Activated CD4-positive, alpha-beta memory T cell treated with anti-CD3 and anti-CD28 coated beads, Interleukin-2, amount 10 ng/mL, durations not matched to agents 7 days and 5 days (primary cell): Measurements from ENCODE around the gene C10orf143. TPM values are rescaled to one million over a fixed set of nuclear protein-coding genes. Genes with fewer than 3 reads are reported as not detected.

ENCODE experiments used
- CTCF ChIA-PET: fragments of 350-600 bp; sonication (Branson Sonifier 250); formaldehyde crosslinking; loops from one replicate; lab custom pipeline; 2021; ENCODE audit warnings: antibody characterized with exemption, inconsistent platforms; lab: Charles Lee
- POLR2A ChIA-PET: fragments of 350-600 bp; sonication (Branson Sonifier 250); formaldehyde crosslinking; loops from one replicate; lab custom pipeline; 2021; ENCODE audit warnings: antibody characterized with exemption; lab: Charles Lee
- DNase-seq: peaks from one replicate; pipeline ENCODE4 v3.0.0-alpha.2; 2020
- H3K27ac Mint-ChIP-seq: one replicate; pipeline ENCODE4 v1.8.0; 2021; ENCODE audit warnings: mild to moderate bottlenecking, mixed read lengths
- H3K27me3 Mint-ChIP-seq: one replicate; pipeline ENCODE4 v1.8.0; 2021; ENCODE audit warnings: mixed read lengths
- H3K36me3 Mint-ChIP-seq: one replicate; pipeline ENCODE4 v1.8.0; 2021; ENCODE audit warnings: low read depth, mixed read lengths
- H3K4me1 Mint-ChIP-seq: one replicate; pipeline ENCODE4 v1.8.0; 2021; ENCODE audit warnings: mixed read lengths
- H3K4me3 Mint-ChIP-seq: one replicate; pipeline ENCODE4 v1.8.0; 2021; ENCODE audit warnings: mild to moderate bottlenecking, mixed read lengths
- H3K9me3 Mint-ChIP-seq: one replicate; pipeline ENCODE4 v1.8.0; 2021; ENCODE audit warnings: mixed read lengths
- total RNA-seq, 2 experiments: library from RNA; stranded (reverse); gene quantifications; one replicate each; pipeline ENCODE4 v1.2.3, GENCODE V29; 2021

Gene C10orf143
- 1 to 10 TPM; 2.5 TPM for total RNA-seq

DNA sequence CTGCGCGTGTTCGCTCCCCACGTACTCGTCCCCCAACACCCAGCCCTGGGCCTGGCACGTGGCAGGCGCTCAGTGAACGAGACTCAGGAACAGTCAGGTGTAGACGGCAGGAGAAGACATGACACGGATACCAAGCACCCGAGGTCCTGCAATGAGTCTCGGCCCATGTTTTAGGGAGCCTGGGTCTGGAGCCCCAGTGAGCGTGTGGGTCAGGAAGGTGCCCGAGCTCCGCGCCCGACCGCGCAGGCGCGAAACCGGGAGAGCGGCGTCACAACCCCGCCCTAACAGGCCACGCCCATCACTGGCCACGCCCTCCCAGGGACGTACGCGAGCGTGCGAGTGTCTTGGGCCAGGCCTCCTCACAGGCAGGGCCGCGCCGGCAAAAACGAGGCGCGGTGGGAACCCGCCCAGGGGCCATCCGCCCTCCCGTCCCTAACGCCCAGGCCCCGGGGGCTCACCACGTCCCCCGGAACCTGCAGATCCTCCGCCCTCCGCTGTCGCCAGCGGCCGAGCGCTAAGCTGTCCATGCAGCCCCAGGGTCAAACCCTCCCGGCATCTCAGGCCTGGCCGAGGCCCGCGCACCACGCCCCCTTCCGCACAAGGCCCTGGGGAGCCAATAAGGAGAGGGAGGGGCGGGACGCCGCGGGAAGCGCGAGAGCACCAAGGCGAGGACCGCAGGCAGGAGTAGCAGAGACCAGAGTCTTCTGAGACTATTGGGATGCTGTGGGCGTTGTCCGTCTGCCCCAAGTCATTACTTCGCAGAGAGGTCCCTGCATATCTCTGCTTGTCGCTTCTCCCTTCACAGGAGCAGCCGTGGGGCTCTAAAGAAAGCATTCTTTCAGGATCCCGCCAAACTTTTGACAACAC is at the start of gene C10orf143:
Gene C10orf143 (minus strand): TSS at position 585 of the 867 bp plus-strand sequence. CDS start 58 bp downstream, at position 527.
- Mint-ChIP-seq H3K27ac (peak within 1 kb of the TSS; percentile 96), H3K36me3 (peaks cover 3% of the 10 kb centered on the region), H3K4me1 (peaks cover 52% of the 10 kb centered on the region), H3K4me3 (peak within 1 kb of the TSS; percentile 95), H3K9me3 (no peaks in the 10 kb centered on the region), H3K27me3 (no peaks in the 10 kb centered on the region)
- POLR2A ChIA-PET, result interaction anchor here (0.6 to 4.1 kb wide), 26 partner anchors 12 to 1985 kb away, joined by 3 to 198 read pairs (median 4); partner anchors contain the start of genes GLRX3 and MGMT
- peak; percentile 97 for DNase-seq
- CTCF ChIA-PET, result interaction anchor here (0.5 to 3.2 kb wide), 26 partner anchors 9 to 1075 kb away, joined by 3 to 32 read pairs (median 4); partner anchors contain the start of gene GLRX3

DNA sequence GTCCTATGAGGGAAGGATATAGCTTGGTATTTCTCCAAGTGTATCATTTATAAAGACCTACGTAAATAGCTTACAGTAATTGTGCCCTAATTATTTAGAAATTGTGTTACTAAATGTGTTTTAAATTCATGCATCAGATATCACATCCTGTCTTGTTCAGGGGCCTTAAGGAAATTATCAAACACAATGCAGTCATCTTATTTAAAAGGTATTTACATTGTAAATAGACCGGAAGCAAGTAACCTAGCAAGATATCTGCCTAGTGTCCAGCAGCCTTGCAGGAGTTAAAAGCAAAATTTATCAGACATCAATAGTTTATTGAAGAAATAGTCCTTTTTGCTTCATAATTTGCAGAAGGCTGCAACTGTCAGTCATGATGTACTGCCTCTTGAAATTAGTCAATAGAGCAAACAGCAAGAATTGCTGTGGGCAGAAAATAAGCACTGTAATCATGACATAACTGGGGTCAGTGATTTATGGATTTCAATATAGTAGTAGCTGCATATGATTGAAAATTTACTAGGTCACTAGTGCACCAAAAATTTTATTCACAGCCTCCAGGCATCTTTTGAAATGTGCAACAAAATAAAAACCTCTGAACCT is 48.7 kb upstream of the C10orf143 start:
- Mint-ChIP-seq H3K4me1 (peaks cover 20% of the 10 kb centered on the region), H3K27me3 (no peaks in the 10 kb centered on the region), H3K4me3 (no peak overlapping the region), H3K36me3 (peaks cover 31% of the 10 kb centered on the region), H3K27ac (no peak overlapping the region), H3K9me3 (no peaks in the 10 kb centered on the region)
- DNase-seq, result no peak
- POLR2A ChIA-PET, result interaction anchor here (1.1 to 1.6 kb wide), 3 partner anchors 21 to 48 kb away, joined by 3 to 7 read pairs (median 4); partner anchors contain the start of genes C10orf143 and GLRX3
- CTCF ChIA-PET, result interaction anchor here (0.7 to 1.7 kb wide), 3 partner anchors 18 to 49 kb away, joined by 3 to 6 read pairs (median 4); partner anchors contain the start of gene C10orf143

DNA sequence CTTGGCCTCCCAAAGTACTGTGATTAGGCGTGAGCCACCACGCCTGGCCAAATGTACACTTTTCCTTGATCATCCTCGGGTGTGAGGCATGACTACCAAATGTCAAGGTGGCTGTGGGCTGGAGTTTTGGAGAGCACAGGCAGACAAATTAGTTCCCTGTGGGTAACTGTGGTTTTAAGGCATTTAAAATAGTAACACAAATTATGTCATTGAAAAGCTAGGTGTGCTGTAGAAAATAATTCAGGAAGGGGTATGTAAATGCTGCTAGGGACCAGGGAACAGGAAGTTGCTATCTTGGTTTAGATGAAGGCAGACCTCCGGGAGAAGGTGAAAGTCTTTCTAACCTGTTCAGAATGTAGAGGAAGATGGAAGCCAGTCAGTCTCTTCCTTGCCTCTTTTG is 35.4 kb upstream of the C10orf143 start:
- no peak overlapping the region for H3K27ac Mint-ChIP-seq
- no peak overlapping the region for H3K4me3 Mint-ChIP-seq
- H3K4me1 Mint-ChIP-seq, result peaks cover 32% of the 10 kb centered on the region
- no peaks in the 10 kb centered on the region for H3K27me3 Mint-ChIP-seq
- H3K9me3 Mint-ChIP-seq, result no peaks in the 10 kb centered on the region
- ChIA-PET CTCF (no interaction called here), POLR2A (interaction anchor here (1.4 kb wide), 1 partner anchor 9 kb away, joined by 3 read pairs; no protein-coding TSS in a partner anchor)
- no peak for DNase-seq
- peaks cover 47% of the 10 kb centered on the region for H3K36me3 Mint-ChIP-seq

DNA sequence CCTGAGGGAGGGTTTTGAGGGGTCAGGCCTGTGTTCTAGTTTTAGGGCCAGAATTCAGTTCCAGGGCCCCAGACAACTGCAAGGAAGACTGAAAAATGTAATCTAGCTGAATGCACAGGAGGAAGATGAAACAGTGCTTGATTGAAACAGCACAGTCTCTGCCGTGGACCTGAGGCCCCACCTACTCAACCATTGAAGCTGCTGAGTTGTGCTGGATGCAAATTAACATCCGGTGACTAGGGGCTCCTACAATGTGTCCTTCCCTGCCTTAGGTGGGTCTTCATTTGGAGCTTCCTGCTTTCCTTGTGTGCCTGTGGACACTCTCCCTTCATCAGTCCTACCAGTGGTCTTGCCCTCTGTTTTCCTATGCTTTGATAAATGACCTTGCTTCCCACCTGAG is 31.2 kb upstream of the C10orf143 start:
- no peaks in the 10 kb centered on the region for H3K9me3 Mint-ChIP-seq
- DNase-seq, result peak; percentile 36
- CTCF ChIA-PET, result interaction anchor here (0.9 to 2.2 kb wide), 3 partner anchors 19 to 253 kb away, joined by 3 to 8 read pairs (median 5); partner anchors contain the start of gene C10orf143
- no peak overlapping the region for H3K4me3 Mint-ChIP-seq
- H3K27ac Mint-ChIP-seq, result peak overlapping the region; percentile 34
- POLR2A ChIA-PET, result interaction anchor here (2.1 to 2.7 kb wide), 2 partner anchors 29 to 31 kb away, joined by 12 to 41 read pairs; partner anchors contain the start of gene C10orf143
- peaks cover 46% of the 10 kb centered on the region for H3K36me3 Mint-ChIP-seq
- no peaks in the 10 kb centered on the region for H3K27me3 Mint-ChIP-seq
- peaks cover 67% of the 10 kb centered on the region for H3K4me1 Mint-ChIP-seq

DNA sequence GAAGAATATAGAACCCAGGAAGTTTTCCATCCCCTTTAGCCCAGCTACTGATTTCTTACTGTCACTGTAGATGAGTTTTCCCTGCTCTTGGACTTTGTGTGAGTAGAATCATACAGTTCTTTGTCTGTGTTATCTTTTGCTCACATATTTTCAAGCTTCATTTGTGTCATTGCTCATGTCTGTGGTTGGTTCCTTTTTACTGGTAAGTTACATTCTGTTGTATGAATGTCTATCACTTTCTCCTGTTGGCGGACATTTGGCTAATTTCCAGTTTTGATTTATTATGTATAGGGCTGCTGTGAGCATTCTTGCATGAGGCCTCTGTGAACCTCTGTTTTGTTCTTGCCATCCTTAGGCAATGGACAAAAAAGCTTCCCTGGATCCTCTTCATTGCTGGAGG is 30.8 kb upstream of the C10orf143 start:
- Mint-ChIP-seq H3K9me3 (no peaks in the 10 kb centered on the region), H3K27ac (peak overlapping the region; percentile 34), H3K4me1 (peaks cover 67% of the 10 kb centered on the region), H3K27me3 (no peaks in the 10 kb centered on the region), H3K36me3 (peaks cover 42% of the 10 kb centered on the region), H3K4me3 (no peak overlapping the region)
- CTCF ChIA-PET, result interaction anchor here (0.9 to 2.2 kb wide), 3 partner anchors 20 to 253 kb away, joined by 3 to 8 read pairs (median 5); partner anchors contain the start of gene C10orf143
- POLR2A ChIA-PET, result interaction anchor here (0.7 to 2.7 kb wide), 3 partner anchors 29 to 35 kb away, joined by 3 to 41 read pairs (median 12); partner anchors contain the start of gene C10orf143
- DNase-seq, result no peak

DNA sequence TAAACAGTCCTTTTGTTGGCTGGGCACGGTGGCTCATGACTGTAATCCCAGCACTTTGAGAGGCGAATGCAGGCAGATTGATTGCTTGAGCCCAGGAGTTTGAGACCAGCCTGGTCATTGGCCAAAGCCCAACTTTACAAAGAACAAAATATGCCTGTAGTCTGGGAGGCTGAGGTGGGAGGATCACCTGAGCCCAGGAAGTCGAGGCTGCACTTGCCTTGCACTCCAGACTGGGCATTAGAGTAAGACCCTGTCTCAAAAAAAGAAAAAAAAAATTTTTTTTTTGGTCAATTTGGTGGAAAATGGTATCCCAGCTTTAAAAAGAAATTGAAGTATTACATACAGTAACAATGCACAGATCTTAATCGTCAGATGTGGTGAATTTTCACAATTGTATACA is 30.4 kb upstream of the C10orf143 start:
- CTCF ChIA-PET, result interaction anchor here (0.9 to 2.2 kb wide), 3 partner anchors 20 to 252 kb away, joined by 3 to 8 read pairs (median 5); partner anchors contain the start of gene C10orf143
- Mint-ChIP-seq H3K27me3 (no peaks in the 10 kb centered on the region), H3K36me3 (peaks cover 38% of the 10 kb centered on the region), H3K27ac (no peak overlapping the region), H3K4me3 (no peak overlapping the region), H3K4me1 (peaks cover 64% of the 10 kb centered on the region), H3K9me3 (no peaks in the 10 kb centered on the region)
- POLR2A ChIA-PET, result interaction anchor here (0.7 to 2.7 kb wide), 3 partner anchors 30 to 36 kb away, joined by 3 to 41 read pairs (median 12); partner anchors contain the start of gene C10orf143
- DNase-seq, result no peak

DNA sequence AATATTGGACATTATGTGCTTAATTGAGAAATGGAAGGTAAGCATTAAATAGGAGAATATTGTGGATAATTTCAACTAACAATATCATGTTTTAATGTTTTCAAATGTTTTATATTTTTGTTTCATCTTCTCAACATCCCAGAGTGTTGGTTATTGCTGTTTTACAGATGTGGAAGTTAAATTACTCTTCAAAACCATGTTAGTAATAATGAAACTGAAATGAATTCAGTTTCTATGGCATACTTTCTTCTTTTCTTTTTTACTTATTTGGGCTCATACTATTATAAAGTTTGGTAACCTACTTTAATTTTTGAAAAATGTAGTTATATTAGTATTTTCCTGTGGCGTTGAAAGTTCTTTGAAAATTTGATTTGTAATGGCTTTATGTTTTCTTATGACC is 29.8 kb upstream of the C10orf143 start:
- peaks cover 35% of the 10 kb centered on the region for H3K36me3 Mint-ChIP-seq
- no peak overlapping the region for H3K4me3 Mint-ChIP-seq
- H3K27me3 Mint-ChIP-seq, result no peaks in the 10 kb centered on the region
- H3K9me3 Mint-ChIP-seq, result no peaks in the 10 kb centered on the region
- H3K4me1 Mint-ChIP-seq, result peaks cover 64% of the 10 kb centered on the region
- ChIA-PET POLR2A (interaction anchor here (6.6 kb wide), 1 partner anchor 30 kb away, joined by 198 read pairs; the partner anchor contains the start of gene C10orf143), CTCF (interaction anchor here (2.9 kb wide), 1 partner anchor 31 kb away, joined by 21 read pairs; the partner anchor contains the start of gene C10orf143)
- DNase-seq, result no peak
- no peak overlapping the region for H3K27ac Mint-ChIP-seq

DNA sequence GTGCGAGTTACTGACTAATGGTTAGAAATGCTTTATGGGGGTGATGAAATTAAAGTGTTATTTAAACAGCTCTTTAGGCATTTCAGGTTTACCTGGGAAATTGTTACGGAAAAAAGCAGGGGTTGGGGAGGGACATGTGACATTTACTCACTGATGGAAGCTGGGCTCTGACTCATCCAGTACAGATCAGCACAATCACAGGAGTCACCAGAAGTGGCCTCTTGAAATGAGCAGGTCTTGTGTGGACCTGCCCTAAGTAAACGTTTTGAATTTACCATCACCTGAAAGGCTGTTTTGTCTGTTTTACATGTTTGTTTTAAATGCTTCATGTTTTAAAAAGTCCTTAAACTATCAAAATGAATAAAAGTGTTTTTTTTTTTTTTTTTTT is 27.8 kb upstream of the C10orf143 start:
- CTCF ChIA-PET, result interaction anchor here (0.7 to 2.9 kb wide), 4 partner anchors 23 to 32 kb away, joined by 3 to 21 read pairs (median 3); partner anchors contain the start of gene C10orf143
- POLR2A ChIA-PET, result interaction anchor here (0.8 to 6.6 kb wide), 4 partner anchors 11 to 31 kb away, joined by 3 to 198 read pairs (median 6); partner anchors contain the start of gene C10orf143
- Mint-ChIP-seq H3K4me3 (peak overlapping the region; percentile 37), H3K4me1 (peaks cover 67% of the 10 kb centered on the region), H3K27ac (peak overlapping the region; percentile 27), H3K36me3 (peaks cover 32% of the 10 kb centered on the region), H3K9me3 (no peaks in the 10 kb centered on the region), H3K27me3 (peaks cover 2% of the 10 kb centered on the region)
- DNase-seq, result peak; percentile 28

DNA sequence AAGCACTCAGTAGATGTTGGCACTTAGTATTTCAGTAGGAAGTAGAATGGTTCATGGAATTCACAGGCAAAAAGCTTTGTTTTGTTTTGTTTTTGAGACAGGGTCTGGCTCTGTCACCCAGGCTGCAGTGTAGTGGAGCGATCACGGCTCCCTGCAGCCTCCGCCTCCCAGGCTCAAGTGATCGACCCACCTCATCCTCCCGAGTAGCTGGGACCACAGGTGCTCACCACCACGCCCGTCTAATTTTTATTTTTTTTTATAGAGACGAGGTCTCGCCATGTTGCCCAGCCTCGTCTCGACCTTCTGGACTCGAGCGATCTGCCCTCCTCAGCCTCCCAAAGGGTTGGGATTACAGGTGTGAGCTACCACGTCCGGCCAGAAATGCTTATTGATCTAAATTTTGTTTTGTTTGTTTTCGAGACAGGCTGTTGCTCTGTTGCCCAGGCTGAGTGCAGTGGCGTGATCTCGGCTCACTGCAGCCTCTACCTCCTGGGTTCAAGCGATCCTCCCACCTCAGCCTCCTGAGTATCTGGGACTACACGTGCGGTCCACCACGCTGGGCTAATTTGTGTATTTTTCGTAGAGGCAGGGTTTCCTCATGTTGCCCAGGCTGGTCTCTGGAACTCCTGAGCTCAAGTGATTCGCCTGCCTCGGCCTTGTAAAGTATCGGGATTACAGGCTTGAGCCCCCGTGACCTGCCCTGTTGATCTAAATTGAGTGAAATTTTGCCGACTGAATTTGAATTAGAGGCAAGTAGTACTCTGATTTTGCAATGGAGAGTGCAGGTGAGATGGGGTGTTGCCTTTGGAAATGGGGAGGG is 27.2 kb upstream of the C10orf143 start:
- no peak for DNase-seq
- Mint-ChIP-seq H3K27ac (peak overlapping the region; percentile 79), H3K9me3 (no peaks in the 10 kb centered on the region), H3K4me1 (peaks cover 63% of the 10 kb centered on the region), H3K27me3 (peaks cover 2% of the 10 kb centered on the region), H3K4me3 (peak overlapping the region; percentile 79), H3K36me3 (peaks cover 29% of the 10 kb centered on the region)
- CTCF ChIA-PET, result interaction anchor here (0.7 to 2.9 kb wide), 5 partner anchors 24 to 31 kb away, joined by 3 to 21 read pairs (median 3); partner anchors contain the start of gene C10orf143
- POLR2A ChIA-PET, result interaction anchor here (0.8 to 6.6 kb wide), 5 partner anchors 9 to 31 kb away, joined by 3 to 198 read pairs (median 4); partner anchors contain the start of gene C10orf143

DNA sequence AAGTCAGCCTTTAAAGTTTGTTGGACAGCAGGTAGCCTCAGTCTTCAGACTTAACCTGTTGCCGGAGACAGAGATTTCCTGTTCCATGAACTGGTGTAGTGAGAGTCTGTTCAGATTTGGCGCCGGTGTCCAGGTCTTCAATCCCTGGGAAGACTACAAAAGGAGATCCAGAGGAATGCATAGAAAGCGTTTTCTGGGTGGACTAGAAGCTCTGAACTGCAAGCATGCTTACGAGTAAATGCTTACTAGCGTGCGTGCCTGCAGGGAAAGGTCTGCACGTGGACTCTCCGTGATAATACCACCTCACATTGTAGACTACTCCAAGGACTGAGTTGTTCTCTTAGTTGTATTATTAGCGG is 26.4 kb upstream of the C10orf143 start:
- Mint-ChIP-seq H3K27me3 (peaks cover 2% of the 10 kb centered on the region), H3K36me3 (peaks cover 21% of the 10 kb centered on the region), H3K4me1 (peaks cover 55% of the 10 kb centered on the region), H3K4me3 (peak overlapping the region; percentile 79), H3K27ac (peak overlapping the region; percentile 79), H3K9me3 (no peaks in the 10 kb centered on the region)
- POLR2A ChIA-PET, result interaction anchor here (0.6 to 6.6 kb wide), 5 partner anchors 10 to 164 kb away, joined by 3 to 198 read pairs (median 4); partner anchors contain the start of gene C10orf143
- DNase-seq, result no peak
- CTCF ChIA-PET, result interaction anchor here (1.5 to 1.9 kb wide), 3 partner anchors 9 to 30 kb away, joined by 4 to 27 read pairs (median 6); partner anchors contain the start of gene C10orf143
